NCI-H2107 treated with DMSO at 0.1 percent for 48 hours (cell line): Measurements from ENCODE around the gene GNG13.
"Not testable (repeated sequence)": the region's sequence is repeated elsewhere in the genome, so short reads cannot be mapped to it uniquely, and the experiment has no call there.

Experiments
- DNase-seq: peaks from one replicate; lab custom pipeline; 2025; ENCODE audit not compliant: unreplicated experiment; lab: John Stamatoyannopoulos, UW

The GNG13 gene

GRCh38 chr16:832652-833336, 32.3 kb upstream of the GNG13 start:
- no peak for DNase-seq

GRCh38 chr16:831571-832413, 31.3 kb upstream of the GNG13 start:
- DNase-seq: no peak

- DNase-seq: no peak
Observed at GRCh38 chr16:830871-831570, 30.5 kb upstream of the GNG13 start.

GRCh38 chr16:830107-830870, 29.8 kb upstream of the GNG13 start:
- DNase-seq: no peak

GRCh38 chr16:828891-829290, 28.4 kb upstream of the GNG13 start:
- DNase-seq: no peak

- DNase-seq: no peak
Observed at GRCh38 chr16:827513-827912, 27.0 kb upstream of the GNG13 start.

GRCh38 chr16:825341-826061, 25.0 kb upstream of the GNG13 start:
- no peak for DNase-seq

- no peak for DNase-seq
Observed at GRCh38 chr16:824601-825000, 24.1 kb upstream of the GNG13 start.

- no peak for DNase-seq
Observed at GRCh38 chr16:824194-824593, 23.7 kb upstream of the GNG13 start.

GRCh38 chr16:822909-823297, 22.4 kb upstream of the GNG13 start:
- no peak for DNase-seq

GRCh38 chr16:822174-822908, 21.8 kb upstream of the GNG13 start:
- no peak for DNase-seq

GRCh38 chr16:821751-822150, 21.2 kb upstream of the GNG13 start:
- DNase-seq: no peak

GRCh38 chr16:820748-821147, 20.2 kb upstream of the GNG13 start:
- DNase-seq: no peak

GRCh38 chr16:820044-820408, 19.5 kb upstream of the GNG13 start:
- not testable (repeated sequence) for DNase-seq

GRCh38 chr16:819336-820043, 19.0 kb upstream of the GNG13 start:
- DNase-seq: no peak

- DNase-seq: no peak
Observed at GRCh38 chr16:818592-818991, 18.1 kb upstream of the GNG13 start.

- DNase-seq: no peak
Observed at GRCh38 chr16:818132-818531, 17.6 kb upstream of the GNG13 start.

- no peak for DNase-seq
Observed at GRCh38 chr16:817001-817906, 16.7 kb upstream of the GNG13 start.
